GM10248 (cell line): ENCODE measurements around the gene CCL16.
"Not testable (repeated sequence)": the region's sequence is repeated elsewhere in the genome, so short reads cannot be mapped to it uniquely, and the experiment has no call there.

Source experiments
- CTCF ChIA-PET: fragments of 300-600 bp; sonication (Branson Sonifier 250); formaldehyde crosslinking; extraction: SDS; loops from one replicate; lab custom pipeline; 2021; ENCODE audit warnings: antibody characterized with exemption; lab: Yijun Ruan, JAX
- POLR2A ChIA-PET: fragments of 350-650 bp; sonication (Branson Sonifier 250); formaldehyde crosslinking; extraction: SDS; loops from one replicate; lab custom pipeline; 2020; ENCODE audit warnings: antibody characterized with exemption; lab: Yijun Ruan, JAX
- DNase-seq: peaks from one replicate; pipeline ENCODE4 v3.0.0; 2012; ENCODE audit errors: extremely low spot score
- CTCF ChIP-seq: IDR thresholded peaks from 2 replicates; pipeline ENCODE4 v1.5.1; 2012; ENCODE audit warnings: mild to moderate bottlenecking, low read depth; ENCODE audit errors: extremely low read depth, missing control alignments, control extremely low read depth

The CCL16 gene

GRCh38 chr17:36001862-36002603, 20.7 kb upstream of the CCL16 start:
- ChIA-PET CTCF (interaction anchor here (0.8 to 1.9 kb wide), 4 partner anchors 26 to 72 kb away, joined by 3 to 5 read pairs (median 4); no protein-coding TSS in a partner anchor), POLR2A (no interaction called here)
- no peak for TF ChIP-seq CTCF
- no peak for DNase-seq

DNA sequence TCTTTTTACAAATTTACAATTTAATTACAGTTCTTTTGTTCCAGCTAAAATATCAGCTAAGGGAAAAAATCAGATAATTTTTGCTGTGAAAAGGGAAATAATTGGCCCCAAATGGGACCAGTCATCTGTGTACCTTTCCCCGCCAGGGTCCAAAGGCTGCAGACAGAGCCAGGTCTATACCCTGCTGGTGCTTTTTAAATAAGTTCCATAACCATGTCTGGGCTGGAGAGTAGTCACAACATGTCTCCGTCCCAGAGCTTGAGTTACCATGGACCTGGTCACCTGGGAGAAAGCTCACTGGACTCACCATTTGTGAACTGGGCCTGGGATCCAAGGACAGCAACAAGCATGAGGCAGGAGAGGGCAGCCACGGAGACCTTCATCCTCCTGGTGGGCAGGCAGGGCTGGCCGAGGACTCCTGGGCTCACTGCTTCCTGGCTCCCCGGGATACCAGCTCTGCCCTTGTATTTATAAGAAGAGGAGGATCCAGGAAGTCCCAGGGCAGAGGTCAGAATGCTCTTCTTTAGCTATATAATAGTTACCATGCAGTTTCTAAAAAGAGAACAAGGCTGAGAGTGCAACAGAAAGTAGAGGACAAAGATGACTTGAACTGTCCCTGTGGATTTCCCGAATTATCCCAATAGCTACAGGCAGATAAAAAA, 19.9 kb upstream of the CCL16 start, which contains the start of gene CCL15:
Gene CCL15, minus strand, starts transcription at position 444 of the 662 bp plus-strand sequence. Its CDS starts 61 bp downstream, at position 383.
- no peak for DNase-seq
- ChIA-PET CTCF (interaction anchor here (0.8 to 1.9 kb wide), 5 partner anchors 11 to 116 kb away, joined by 3 to 5 read pairs (median 4); no protein-coding TSS in a partner anchor), POLR2A (no interaction called here)
- no peak for TF ChIP-seq CTCF

DNA sequence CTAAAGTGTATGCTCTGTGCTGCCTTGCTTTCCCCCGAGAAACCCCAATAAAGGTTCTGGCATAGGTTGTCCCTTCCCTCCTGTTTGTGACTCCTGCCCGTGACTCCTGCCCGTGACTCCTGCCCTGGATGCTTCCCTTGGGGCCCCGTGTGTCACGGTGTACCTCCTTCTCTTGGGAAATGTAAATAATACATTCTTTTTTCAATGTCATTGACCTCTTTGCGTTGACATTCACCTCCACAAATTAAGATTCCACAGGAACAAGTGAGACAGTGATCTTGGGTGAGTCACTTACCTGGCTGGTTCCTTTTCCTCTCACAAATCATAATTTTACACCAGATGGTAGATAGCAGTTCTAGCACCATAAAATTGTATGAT, 19.4 kb upstream of the CCL16 start:
- POLR2A ChIA-PET: no interaction called here
- CTCF ChIA-PET: interaction anchor here (0.7 to 1.9 kb wide), 6 partner anchors 10 to 117 kb away, joined by 3 to 5 read pairs (median 4); no protein-coding TSS in a partner anchor
- no peak for TF ChIP-seq CTCF
- DNase-seq: no peak

DNA sequence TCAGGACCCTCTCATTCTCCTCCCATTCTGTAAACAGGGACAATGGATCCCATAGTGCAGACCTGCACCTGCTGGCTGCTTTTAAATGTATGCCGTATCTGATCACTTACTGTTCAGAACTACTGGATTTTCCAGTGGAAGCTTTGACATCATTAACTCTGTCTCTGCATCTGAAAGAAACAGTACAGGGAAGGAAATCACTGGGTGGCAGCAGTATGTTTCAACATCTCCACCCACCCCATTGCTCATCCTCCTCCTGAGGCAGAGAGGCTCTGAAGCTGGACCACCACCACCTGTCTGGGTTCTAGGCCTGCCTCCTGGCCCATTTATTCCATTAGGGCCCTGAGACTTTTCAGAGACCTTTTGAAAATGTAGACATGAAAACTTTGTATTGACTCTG, 17.5 kb upstream of the CCL16 start:
- no peak for DNase-seq
- no peak for TF ChIP-seq CTCF
- ChIA-PET POLR2A (no interaction called here), CTCF (interaction anchor here (1.3 to 1.4 kb wide), 2 partner anchors 23 to 29 kb away, joined by 3 to 5 read pairs; no protein-coding TSS in a partner anchor)

DNA sequence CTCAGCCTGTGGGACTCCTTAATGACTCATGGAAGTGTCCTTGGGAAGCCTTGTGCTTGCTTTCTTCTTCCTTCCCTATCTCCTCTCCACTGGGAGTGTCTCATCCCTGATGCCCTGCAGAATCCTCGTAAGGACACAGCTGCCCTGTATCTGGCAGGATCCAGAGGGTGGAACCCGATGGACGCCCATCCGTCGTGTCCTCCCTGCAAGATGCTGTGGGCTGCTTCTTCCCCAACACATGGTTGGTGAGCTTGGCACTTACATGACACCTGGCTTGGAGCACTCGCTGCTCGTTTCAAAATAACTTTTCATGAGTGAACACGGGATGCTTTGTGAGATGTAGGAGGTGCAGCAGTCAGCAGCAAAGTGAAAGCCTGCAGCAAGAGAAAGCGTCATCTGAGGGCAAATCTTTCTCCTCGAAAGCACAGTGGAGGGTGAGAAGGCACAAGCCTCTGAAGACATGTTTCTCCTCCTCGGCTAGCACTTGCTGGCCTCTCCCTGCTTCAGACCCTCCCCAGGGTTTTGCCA, 16.8 kb upstream of the CCL16 start:
- DNase-seq: no peak
- ChIA-PET CTCF (interaction anchor here (1.4 kb wide), 1 partner anchor 22 kb away, joined by 5 read pairs; no protein-coding TSS in a partner anchor), POLR2A (no interaction called here)
- no peak for TF ChIP-seq CTCF

- CTCF ChIA-PET: interaction anchor here (0.9 to 2.5 kb wide), 2 partner anchors 13 to 19 kb away, joined by 3 to 9 read pairs; partner anchors contain the start of gene CCL16
- DNase-seq, POLR2A ChIA-PET: not testable (repeated sequence)
Observed at GRCh38 chr17:35995346-35995745, 14.0 kb upstream of the CCL16 start.
